HL-60 (cell line): ENCODE results near the gene CAMKK1.

Experiments used
- DNase-seq, 2 experiments: peaks; one replicate each; pipeline ENCODE4 v3.0.0-alpha.2; 2010 to 2020; ENCODE audit warnings: low read depth in 1 of 2, low spot score in 1 of 2
- H3K27ac ChIP-seq: fragments of 250-450 bp; sonication (Bioruptor Pico); replicated peaks from 2 replicates; pipeline ENCODE4 v1.5.1; 2020; ENCODE audit warnings: mild to moderate bottlenecking, moderate library complexity
- H3K27me3 ChIP-seq: fragments of 250-450 bp; sonication (Bioruptor Pico); 2 replicates; pipeline ENCODE4 v1.5.1; 2021; ENCODE audit warnings: mild to moderate bottlenecking, moderate library complexity; ENCODE audit not compliant: insufficient read depth, poor library complexity, severe bottlenecking
- H3K4me3 ChIP-seq: replicated peaks from 2 replicates; pipeline ENCODE4 v1.5.1; 2011; ENCODE audit warnings: mild to moderate bottlenecking, control low read depth, low read length; ENCODE audit not compliant: insufficient read depth
- CTCF ChIP-seq: IDR thresholded peaks from one replicate; pipeline ENCODE4 v1.5.1; 2011; ENCODE audit warnings: low read length, control low read depth, inconsistent platforms; ENCODE audit not compliant: insufficient read depth
- GABPA ChIP-seq: IDR thresholded peaks from 2 replicates; pipeline ENCODE4 v1.6.1; 2012; ENCODE audit warnings: low read depth
- POLR2AphosphoS5 ChIP-seq: IDR thresholded peaks from 2 replicates; pipeline ENCODE4 v1.6.1; 2012; ENCODE audit warnings: low read depth
- SPI1 ChIP-seq: IDR thresholded peaks from 2 replicates; pipeline ENCODE4 v1.6.1; 2012; ENCODE audit warnings: low read depth, mild to moderate bottlenecking, borderline replicate concordance
- TF ChIP-seq, protein P1 (sequence below): IDR thresholded peaks from 2 replicates; pipeline ENCODE4 v1.6.1; 2012; ENCODE audit warnings: low read depth; ENCODE audit not compliant: insufficient replicate concordance

The CAMKK1 gene

DNA sequence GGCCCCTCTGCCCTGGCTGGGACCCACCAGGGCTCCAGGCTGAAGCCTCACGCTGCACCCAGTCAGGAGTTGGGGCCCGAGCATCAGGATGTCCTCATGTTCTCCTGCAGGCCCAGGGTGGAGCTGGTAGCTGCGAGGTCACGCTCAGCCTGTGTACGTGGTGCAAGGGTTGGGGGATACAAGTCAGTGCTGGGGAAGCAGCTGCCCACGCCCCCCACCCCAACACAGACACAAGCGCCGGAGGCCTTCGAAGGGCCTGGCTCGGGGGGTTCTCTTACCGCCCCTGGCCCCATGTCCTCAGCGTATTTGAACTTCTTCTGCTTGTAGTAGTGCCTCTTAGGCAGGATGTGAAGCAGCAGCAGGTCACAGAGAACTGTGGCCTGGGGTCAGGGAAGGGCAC is 4.9 kb upstream of the CAMKK1 start:
- no peaks in the 10 kb centered on the region for H3K27me3 ChIP-seq
- no peak for TF ChIP-seq POLR2AphosphoS5
- no peak for TF ChIP-seq GABPA
- TF ChIP-seq, protein P1, sequence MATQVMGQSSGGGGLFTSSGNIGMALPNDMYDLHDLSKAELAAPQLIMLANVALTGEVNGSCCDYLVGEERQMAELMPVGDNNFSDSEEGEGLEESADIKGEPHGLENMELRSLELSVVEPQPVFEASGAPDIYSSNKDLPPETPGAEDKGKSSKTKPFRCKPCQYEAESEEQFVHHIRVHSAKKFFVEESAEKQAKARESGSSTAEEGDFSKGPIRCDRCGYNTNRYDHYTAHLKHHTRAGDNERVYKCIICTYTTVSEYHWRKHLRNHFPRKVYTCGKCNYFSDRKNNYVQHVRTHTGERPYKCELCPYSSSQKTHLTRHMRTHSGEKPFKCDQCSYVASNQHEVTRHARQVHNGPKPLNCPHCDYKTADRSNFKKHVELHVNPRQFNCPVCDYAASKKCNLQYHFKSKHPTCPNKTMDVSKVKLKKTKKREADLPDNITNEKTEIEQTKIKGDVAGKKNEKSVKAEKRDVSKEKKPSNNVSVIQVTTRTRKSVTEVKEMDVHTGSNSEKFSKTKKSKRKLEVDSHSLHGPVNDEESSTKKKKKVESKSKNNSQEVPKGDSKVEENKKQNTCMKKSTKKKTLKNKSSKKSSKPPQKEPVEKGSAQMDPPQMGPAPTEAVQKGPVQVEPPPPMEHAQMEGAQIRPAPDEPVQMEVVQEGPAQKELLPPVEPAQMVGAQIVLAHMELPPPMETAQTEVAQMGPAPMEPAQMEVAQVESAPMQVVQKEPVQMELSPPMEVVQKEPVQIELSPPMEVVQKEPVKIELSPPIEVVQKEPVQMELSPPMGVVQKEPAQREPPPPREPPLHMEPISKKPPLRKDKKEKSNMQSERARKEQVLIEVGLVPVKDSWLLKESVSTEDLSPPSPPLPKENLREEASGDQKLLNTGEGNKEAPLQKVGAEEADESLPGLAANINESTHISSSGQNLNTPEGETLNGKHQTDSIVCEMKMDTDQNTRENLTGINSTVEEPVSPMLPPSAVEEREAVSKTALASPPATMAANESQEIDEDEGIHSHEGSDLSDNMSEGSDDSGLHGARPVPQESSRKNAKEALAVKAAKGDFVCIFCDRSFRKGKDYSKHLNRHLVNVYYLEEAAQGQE = no peak
- TF ChIP-seq CTCF = no peak
- TF ChIP-seq SPI1 = no peak
- no peak for DNase-seq
- no peak overlapping the region for H3K4me3 ChIP-seq
- no peak overlapping the region for H3K27ac ChIP-seq

GRCh38 chr17:3896968-3897235 is 4.0 kb upstream of the CAMKK1 start:
- Histone ChIP-seq H3K27me3 (no peaks in the 10 kb centered on the region), H3K4me3 (no peak overlapping the region), H3K27ac (no peak overlapping the region)
- TF ChIP-seq CTCF (no peak), SPI1 (no peak), POLR2AphosphoS5 (no peak), GABPA (no peak)
- TF ChIP-seq, protein P1 = no peak
- no peak for DNase-seq

- Histone ChIP-seq H3K4me3 (no peak overlapping the region), H3K27me3 (no peaks in the 10 kb centered on the region), H3K27ac (no peak overlapping the region)
- TF ChIP-seq, protein P1 = no peak
- TF ChIP-seq POLR2AphosphoS5 (no peak), SPI1 (no peak), CTCF (no peak), GABPA (no peak)
- DNase-seq = no peak
Measured at GRCh38 chr17:3896108-3896967, 3.5 kb upstream of the CAMKK1 start.
